ENCODE results near the gene TNFAIP3. TPM values are rescaled to one million over a fixed set of nuclear protein-coding genes. Genes with fewer than 3 reads are reported as not detected.

The TNFAIP3 gene
- total and polyA plus RNA-seq, 2 of the 4 experiments (the other 2 are of a cell fraction), result 5.0 to 14.2 TPM

GRCh38 chr6:137876547-137876946 lies 9.5 kb downstream of the TNFAIP3 start:
- in situ Hi-C loops (cut with MboI; ENCODE audit: low sequenced_read_pairs) (loop anchor here (5.0 kb wide), 1 partner anchor 66 kb away; no protein-coding TSS in a partner anchor), intact Hi-C loops (cut with micrococcal nuclease) (no loop called here), dilution Hi-C loops (cut with HindIII; ENCODE audit: low sequenced_read_pairs, unreplicated experiment) (no loop called here)
- Histone ChIP-seq H4K91ac (ENCODE audit: insufficient read depth, low read depth, low read length) (no peak overlapping the region), H3K9ac (ENCODE audit: low read depth, low read length) (no peak overlapping the region), H4K5ac (ENCODE audit: low read depth, low read length) (no peak overlapping the region), H3K56ac (ENCODE audit: extremely low read depth, insufficient read depth, low read length) (no peak overlapping the region), H3K18ac (ENCODE audit: low read depth, low read length) (no peak overlapping the region), H2AK9ac (replicated peaks; ENCODE audit: low read depth, low read length, poor library complexity) (no peak overlapping the region), H2AFZ (replicated peaks; ENCODE audit: low read length, poor library complexity) (no peak overlapping the region), H3K4me2 (ENCODE audit: low read depth, low read length) (no peak overlapping the region), H3K27me3 (ENCODE audit: control insufficient read depth, insufficient read depth, low read length) (no peaks in the 10 kb centered on the region), H2BK120ac (ENCODE audit: low read depth, low read length) (no peak overlapping the region), H4K20me1 (ENCODE audit: insufficient read depth, low read length) (no peaks in the 10 kb centered on the region), H4K8ac (ENCODE audit: low read depth in 2 of 2, low read length in 2 of 2) (no peak overlapping the region), H3K36me3 (ENCODE audit: control insufficient read depth, insufficient read depth, low read length) (peaks cover 56% of the 10 kb centered on the region), H3K27ac (ENCODE audit: insufficient read depth, low read length) (no peak overlapping the region), H3K4ac (ENCODE audit: low read depth, low read length) (no peak overlapping the region), H3K23ac (ENCODE audit: low read depth, low read length) (no peak overlapping the region), H2AK5ac (ENCODE audit: low read depth, low read length) (no peak overlapping the region), H2BK5ac (ENCODE audit: low read depth, low read length, poor library complexity, severe bottlenecking) (no peak overlapping the region), H3K9me3 (ENCODE audit: control insufficient read depth, insufficient read depth, low read length) (no peaks in the 10 kb centered on the region), H3K79me1 (ENCODE audit: low read depth in 1 of 2, low read length in 2 of 2) (peaks cover 7 to 11% of the 10 kb centered on the region in 2 experiments), H2BK20ac (ENCODE audit: low read depth, low read length) (no peak overlapping the region), H3K9me1 (ENCODE audit: insufficient read depth, low read length) (peaks cover 5% of the 10 kb centered on the region; the same call in 1 of the 2 replicates), H3K4me1 (ENCODE audit: control insufficient read depth, insufficient read depth, low read length) (peaks cover 6% of the 10 kb centered on the region), H3K14ac (replicated peaks; ENCODE audit: low read depth, low read length) (no peak overlapping the region), H3K4me3 (ENCODE audit: insufficient read depth, low read depth, low read length) (no peak overlapping the region), H2BK15ac (ENCODE audit: low read depth, low read length) (no peak overlapping the region)
- no TSS peak for BruUV-seq (replicated peaks)
- POLR2A ChIA-PET (ENCODE audit: unreplicated experiment), result no interaction called here
- DNase-seq (no peak), ATAC-seq (ENCODE audit: low read depth) (no peak)
- CTCF ChIA-PET, result no interaction called here
- no peak for TF ChIP-seq ELK1 (IDR thresholded peaks at IDR 0.05; ENCODE audit: borderline replicate concordance, low read depth, low read length)
- no peak for TF ChIP-seq RAD21 (IDR thresholded peaks at IDR 0.05; ENCODE audit: low read length)
- TF ChIP-seq POLR2A (IDR thresholded peaks at IDR 0.05; ENCODE audit: low read depth, low read length), result no peak
- TF ChIP-seq CHD1 (IDR thresholded peaks at IDR 0.05; ENCODE audit: low read depth, low read length), result no peak
- TF ChIP-seq BHLHE40 (IDR thresholded peaks at IDR 0.05; ENCODE audit: low read depth, low read length), result no peak
- no peak for TF ChIP-seq MXI1 (IDR thresholded peaks at IDR 0.05; ENCODE audit: borderline replicate concordance, low read depth, low read length)
- TF ChIP-seq SMC3 (IDR thresholded peaks at IDR 0.05; ENCODE audit: low read depth, low read length), result no peak
- no peak for TF ChIP-seq RCOR1 (IDR thresholded peaks at IDR 0.05; ENCODE audit: insufficient replicate concordance, low read length)
- no peak for TF ChIP-seq FOS (IDR thresholded peaks at IDR 0.05; ENCODE audit: low read depth, low read length)
- no peak for TF ChIP-seq RFX5 (IDR thresholded peaks at IDR 0.05; ENCODE audit: low read depth, low read length)
- TF ChIP-seq MAZ (IDR thresholded peaks at IDR 0.05; ENCODE audit: borderline replicate concordance, low read depth, low read length), result no peak
- WGBS, 2 experiments (ENCODE audit: extremely low coverage in 2 of 2, insufficient read length in 1 of 2), result no CpG with 5 or more reads among the region's 2 CpGs
